Neuronal stem cell (in vitro differentiated cells): ENCODE results near the gene LIG3. TPM values are rescaled to one million over a fixed set of nuclear protein-coding genes. Genes with fewer than 3 reads are reported as not detected.
"Not testable (repeated sequence)": the region's sequence is repeated elsewhere in the genome, so short reads cannot be mapped to it uniquely, and the experiment has no call there.

Experiments
- DNase-seq: peaks from one replicate; pipeline ENCODE4 v3.0.0-alpha.2; 2013; ENCODE audit warnings: low spot score
- H2AFZ ChIP-seq: one replicate; pipeline ENCODE4 v1.6.1; 2013; ENCODE audit warnings: mild to moderate bottlenecking, low read length, inconsistent platforms
- H2AK5ac ChIP-seq: 2 replicates; pipeline ENCODE4 v1.6.1; 2013; ENCODE audit warnings: low read depth, mild to moderate bottlenecking, inconsistent platforms, low read length, moderate library complexity, mixed read lengths
- H2BK120ac ChIP-seq: 2 replicates; pipeline ENCODE4 v1.6.1; 2013; ENCODE audit warnings: low read depth, mild to moderate bottlenecking, inconsistent platforms, low read length, moderate library complexity, mixed read lengths
- H2BK12ac ChIP-seq: one replicate; pipeline ENCODE4 v1.6.1; 2013; ENCODE audit warnings: low read length, inconsistent platforms
- H2BK15ac ChIP-seq: 2 replicates; pipeline ENCODE4 v1.6.1; 2013; ENCODE audit warnings: mild to moderate bottlenecking, low read length, inconsistent platforms, mixed read lengths
- H2BK5ac ChIP-seq: one replicate; pipeline ENCODE4 v1.6.1; 2013; ENCODE audit warnings: inconsistent platforms, mild to moderate bottlenecking, low read length, moderate library complexity
- H3K14ac ChIP-seq: one replicate; pipeline ENCODE4 v1.6.1; 2013; ENCODE audit warnings: low read length, inconsistent platforms
- H3K18ac ChIP-seq: 2 replicates; pipeline ENCODE4 v1.6.1; 2013; ENCODE audit warnings: low read length, inconsistent platforms
- H3K23ac ChIP-seq: 2 replicates; pipeline ENCODE4 v1.6.1; 2013; ENCODE audit warnings: low read depth, mild to moderate bottlenecking, mixed read lengths, low read length, inconsistent platforms; ENCODE audit not compliant: poor library complexity
- H3K27ac ChIP-seq: replicated peaks from 3 replicates; pipeline ENCODE4 v1.5.1; 2013; ENCODE audit warnings: low read length, inconsistent platforms
- H3K27me3 ChIP-seq, 3 experiments: 2 replicates each; pipeline ENCODE4 v1.6.1; 2013; ENCODE audit warnings: low read length in 3 of 3, mild to moderate bottlenecking in 2 of 3, inconsistent platforms in 1 of 3, low read depth in 1 of 3, mixed read lengths in 1 of 3, moderate library complexity in 1 of 3; ENCODE audit not compliant: control insufficient read depth in 3 of 3, insufficient read depth in 3 of 3
- H3K36me3 ChIP-seq, 2 donors: replicated peaks in 1 of 2; 2 replicates each; pipeline ENCODE4 v1.6.1; 2013; ENCODE audit warnings: low read length in 2 of 2; ENCODE audit not compliant: control insufficient read depth in 2 of 2, insufficient read depth in 2 of 2
- H3K4ac ChIP-seq: 2 replicates; pipeline ENCODE4 v1.6.1; 2013; ENCODE audit warnings: inconsistent platforms, mild to moderate bottlenecking, low read length, moderate library complexity
- H3K4me1 ChIP-seq, 2 donors: 1 replicate in 1 of 2; 2 replicates in 1 of 2; pipeline ENCODE4 v1.6.1; 2013; ENCODE audit warnings: low read length in 2 of 2, low read depth in 1 of 2; ENCODE audit not compliant: control insufficient read depth in 2 of 2, insufficient read depth in 1 of 2
- H3K4me2 ChIP-seq: one replicate; pipeline ENCODE4 v1.6.1; 2013; ENCODE audit warnings: mild to moderate bottlenecking, low read length, inconsistent platforms; ENCODE audit not compliant: insufficient read depth, poor library complexity, severe bottlenecking
- H3K4me3 ChIP-seq, 2 donors: 2 replicates each; pipeline ENCODE4 v1.5.1; 2013; ENCODE audit warnings: low read length in 2 of 2, mild to moderate bottlenecking in 2 of 2, inconsistent platforms in 1 of 2, moderate library complexity in 1 of 2
- H3K79me1 ChIP-seq: one replicate; pipeline ENCODE4 v1.6.1; 2013; ENCODE audit warnings: low read depth, mild to moderate bottlenecking, inconsistent platforms, low read length, moderate library complexity
- H3K9ac ChIP-seq: one replicate; pipeline ENCODE4 v1.6.1; 2013; ENCODE audit warnings: mild to moderate bottlenecking, low read depth, low read length, inconsistent platforms; ENCODE audit not compliant: poor library complexity
- H3K9me3 ChIP-seq, 2 donors: replicated peaks in 1 of 2; 2 replicates each; pipeline versions ENCODE3 to v1.6.1; 2013; ENCODE audit warnings: low read length in 2 of 2, mild to moderate bottlenecking in 2 of 2, inconsistent platforms in 1 of 2, low read depth in 1 of 2, mixed read lengths in 1 of 2, moderate library complexity in 1 of 2; ENCODE audit not compliant: control insufficient read depth in 2 of 2, insufficient read depth in 1 of 2
- H4K8ac ChIP-seq: one replicate; pipeline ENCODE4 v1.6.1; 2013; ENCODE audit warnings: low read depth, mild to moderate bottlenecking, inconsistent platforms, low read length, moderate library complexity
- H4K91ac ChIP-seq: one replicate; pipeline ENCODE4 v1.6.1; 2013; ENCODE audit warnings: low read length, low read depth, mild to moderate bottlenecking, inconsistent platforms; ENCODE audit not compliant: poor library complexity
- WGBS, 2 donors: extraction: QIAGEN DNeasy Blood & Tissue Kit; methylation state at CpG; one replicate each; pipeline ENCODE4 v1.1.7; 2013; ENCODE audit warnings: missing lambda C conversion rate in 2 of 2, mixed read lengths in 1 of 2; ENCODE audit not compliant: insufficient read length in 2 of 2, insufficient replicate concordance in 1 of 2; ENCODE audit errors: extremely low coverage in 2 of 2; 5-methylcytosine and 5-hydroxymethylcytosine counted together
- polyA plus RNA-seq, 2 experiments: library from polyadenylated mRNA; stranded (reverse); fragments of 200-250 nt; gene quantifications; one replicate each; pipeline ENCODE4 v1.2.3, GENCODE V29; 2013

The LIG3 gene
- polyA plus RNA-seq (2013, experiment 1 of 2), result 43.3 TPM
- 47.2 TPM for polyA plus RNA-seq (2013, experiment 2 of 2)

- Histone ChIP-seq H4K8ac (peak within 1 kb of the TSS; percentile 23), H3K36me3 (peaks cover 7 to 28% of the 10 kb centered on the region in 2 donors), H3K4me1 (no peaks in the 10 kb centered on the region), H2BK120ac (no peak within 1 kb of the TSS), H4K91ac (no peak within 1 kb of the TSS), H3K4me3 (peak within 1 kb of the TSS; percentile 78 to 92), H2AK5ac (peak within 1 kb of the TSS; percentile 73), H3K9ac (peak within 1 kb of the TSS; percentile 98), H3K27me3 (no peaks in the 10 kb centered on the region), H2AFZ (peak within 1 kb of the TSS; percentile 95), H3K9me3 (no peaks in the 10 kb centered on the region), H2BK5ac (peak within 1 kb of the TSS; percentile 59), H3K27ac (peak within 1 kb of the TSS; percentile 88), H2BK12ac (no peak within 1 kb of the TSS), H3K18ac (peak within 1 kb of the TSS; percentile 97), H3K4ac (no peak within 1 kb of the TSS), H3K79me1 (no peaks in the 10 kb centered on the region), H3K23ac (peak within 1 kb of the TSS; percentile 94), H3K4me2 (peak within 1 kb of the TSS; percentile 70), H3K14ac (no peak within 1 kb of the TSS), H2BK15ac (peak within 1 kb of the TSS; percentile 41)
- DNase-seq, result peak; percentile 91
- WGBS, 2 donors, result no CpG with 5 or more reads among the region's 39 CpGs
These were observed at the start of gene LIG3 for GRCh38 chr17:34980353-34980680. Gene LIG3, plus strand, starts transcription at chr17:34980512. Its CDS starts 2,494 bp downstream, at chr17:34983006.

- not testable (repeated sequence) for H3K9me3 ChIP-seq, H3K14ac ChIP-seq, H2AK5ac ChIP-seq, H3K27me3 ChIP-seq, H2AFZ ChIP-seq, H2BK120ac ChIP-seq, H2BK15ac ChIP-seq, H3K4me3 ChIP-seq, H2BK12ac ChIP-seq, H3K36me3 ChIP-seq, H3K27ac ChIP-seq, H4K91ac ChIP-seq, H3K4me1 ChIP-seq, H2BK5ac ChIP-seq, H3K79me1 ChIP-seq, H4K8ac ChIP-seq, H3K9ac ChIP-seq, H3K4me2 ChIP-seq, H3K23ac ChIP-seq, DNase-seq, H3K4ac ChIP-seq, H3K18ac ChIP-seq
- no CpG with 5 or more reads among the region's 4 CpGs for WGBS, 2 donors
These were observed 29.5 kb upstream of the LIG3 start for GRCh38 chr17:34950780-34951179.

- H4K91ac ChIP-seq, result no peak overlapping the region
- no peak overlapping the region for H4K8ac ChIP-seq
- no peak overlapping the region for H3K9ac ChIP-seq
- no peak overlapping the region for H3K27ac ChIP-seq
- H3K4ac ChIP-seq, result no peak overlapping the region
- H3K14ac ChIP-seq, result no peak overlapping the region
- no peaks in the 10 kb centered on the region for H3K27me3 ChIP-seq
- no peaks in the 10 kb centered on the region for H3K9me3 ChIP-seq
- H3K4me3 ChIP-seq, result no peak overlapping the region
- no peak for DNase-seq
- peaks cover 5 to 7% of the 10 kb centered on the region in 2 donors for H3K4me1 ChIP-seq
- H2BK120ac ChIP-seq, result no peak overlapping the region
- no peak overlapping the region for H3K23ac ChIP-seq
- H2BK12ac ChIP-seq, result no peak overlapping the region
- no peak overlapping the region for H3K18ac ChIP-seq
- H3K4me2 ChIP-seq, result no peak overlapping the region
- no peak overlapping the region for H2BK5ac ChIP-seq
- peaks cover 0 to 9% of the 10 kb centered on the region in 2 donors for H3K36me3 ChIP-seq
- no peak overlapping the region for H2BK15ac ChIP-seq
- peaks cover 7% of the 10 kb centered on the region for H3K79me1 ChIP-seq
- H2AFZ ChIP-seq, result no peak overlapping the region
- WGBS, 2 donors, result no CpG with 5 or more reads among the region's 1 CpG
- no peak overlapping the region for H2AK5ac ChIP-seq
These were observed 21.9 kb upstream of the LIG3 start for GRCh38 chr17:34958438-34958837.

GRCh38 chr17:34961093-34961911 lies 19.0 kb upstream of the LIG3 start, which contains the start of the genes CCT6B and ZNF830:
Gene CCT6B, minus strand, starts transcription at chr17:34961460. Its CDS starts 67 bp downstream, at chr17:34961393.
Gene ZNF830, plus strand, starts transcription at chr17:34961540. Its CDS starts 27 bp downstream, at chr17:34961567.
- peaks cover 3 to 38% of the 10 kb centered on the region in 2 donors for H3K36me3 ChIP-seq
- H3K14ac ChIP-seq, result no peak within 1 kb of the TSS
- peak within 1 kb of the TSS; percentile 44 for H2AK5ac ChIP-seq
- peak within 1 kb of the TSS; percentile 63 for H2BK5ac ChIP-seq
- H3K4me2 ChIP-seq, result peak within 1 kb of the TSS; percentile 82
- peak within 1 kb of the TSS; percentile 30 for H3K4ac ChIP-seq
- peaks cover 7% of the 10 kb centered on the region for H3K79me1 ChIP-seq
- peaks cover 5 to 7% of the 10 kb centered on the region in 2 donors for H3K4me1 ChIP-seq
- H2BK12ac ChIP-seq, result no peak within 1 kb of the TSS
- H4K91ac ChIP-seq, result no peak within 1 kb of the TSS
- peak within 1 kb of the TSS; percentile 0 for H2BK120ac ChIP-seq
- no CpG with 5 or more reads among the region's 65 CpGs for WGBS, 2 donors
- peak within 1 kb of the TSS; percentile 86 for H2AFZ ChIP-seq
- H3K9ac ChIP-seq, result peak within 1 kb of the TSS; percentile 97
- DNase-seq, result peak; percentile 94
- peak within 1 kb of the TSS; percentile 92 for H3K18ac ChIP-seq
- peak within 1 kb of the TSS; percentile 50 for H3K23ac ChIP-seq
- no peaks in the 10 kb centered on the region for H3K27me3 ChIP-seq
- peak within 1 kb of the TSS; percentile 98 for H4K8ac ChIP-seq
- H3K9me3 ChIP-seq, result no peaks in the 10 kb centered on the region
- peak within 1 kb of the TSS; percentile 92 to 94 for H3K4me3 ChIP-seq
- H2BK15ac ChIP-seq, result no peak within 1 kb of the TSS
- peak within 1 kb of the TSS; percentile 30 for H3K27ac ChIP-seq
